ENCODE measurements around the gene ZSCAN25.
"Not testable (repeated sequence)": the region's sequence is repeated elsewhere in the genome, so short reads cannot be mapped to it uniquely, and the experiment has no call there.

ZSCAN25 gene

DNA sequence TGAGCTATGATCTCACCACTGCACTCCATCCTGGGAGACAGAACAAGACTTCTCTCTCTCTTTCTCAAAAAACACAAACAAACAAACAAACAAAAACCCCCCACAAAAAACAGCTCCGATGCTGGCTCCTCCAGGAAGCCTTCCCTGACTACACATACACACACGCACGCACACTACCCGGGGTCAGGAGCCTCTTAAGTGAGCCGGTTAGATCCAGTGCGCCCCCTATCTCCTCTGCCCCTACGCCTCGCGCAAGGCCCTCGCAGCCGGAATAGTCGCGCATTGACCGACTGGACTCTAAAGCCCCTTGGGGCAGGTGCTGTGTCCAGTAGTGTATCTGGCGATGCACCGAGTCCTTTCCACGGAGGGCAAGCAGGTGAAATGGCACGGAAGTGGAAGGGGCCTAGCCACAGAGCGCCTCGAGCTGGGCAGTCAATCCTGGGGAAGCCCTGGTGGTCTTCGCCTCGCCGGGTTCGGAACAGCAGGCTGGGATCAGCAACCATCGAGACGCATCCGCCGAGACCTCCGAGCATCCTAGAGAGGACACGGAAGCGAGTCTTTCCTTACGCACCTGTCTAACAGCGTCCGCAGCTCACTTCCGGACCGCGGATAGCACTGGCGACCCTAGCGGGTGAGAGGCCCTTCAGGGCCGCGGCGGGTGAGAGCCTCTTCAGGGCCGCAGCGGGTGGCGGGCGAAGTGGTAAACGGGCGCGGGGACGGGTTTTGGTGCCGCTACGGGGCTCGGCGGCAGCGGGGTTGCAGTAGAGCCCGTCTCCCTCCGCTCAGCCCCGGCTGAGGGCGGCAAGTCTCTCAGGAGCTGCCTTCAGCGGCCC, at the start of gene ZSCAN25:
ZSCAN25 (plus strand) TSS at position 588 of the 833 bp plus-strand sequence. CDS start 2,661 bp downstream, outside the sequence.
- H3K4me3 ChIP-seq (ENCODE audit: low read depth, low read length) = peak within 1 kb of the TSS; percentile 92
- peak; percentile 98 for DNase-seq (ENCODE audit: low read depth)
- TF ChIP-seq, protein P1, sequence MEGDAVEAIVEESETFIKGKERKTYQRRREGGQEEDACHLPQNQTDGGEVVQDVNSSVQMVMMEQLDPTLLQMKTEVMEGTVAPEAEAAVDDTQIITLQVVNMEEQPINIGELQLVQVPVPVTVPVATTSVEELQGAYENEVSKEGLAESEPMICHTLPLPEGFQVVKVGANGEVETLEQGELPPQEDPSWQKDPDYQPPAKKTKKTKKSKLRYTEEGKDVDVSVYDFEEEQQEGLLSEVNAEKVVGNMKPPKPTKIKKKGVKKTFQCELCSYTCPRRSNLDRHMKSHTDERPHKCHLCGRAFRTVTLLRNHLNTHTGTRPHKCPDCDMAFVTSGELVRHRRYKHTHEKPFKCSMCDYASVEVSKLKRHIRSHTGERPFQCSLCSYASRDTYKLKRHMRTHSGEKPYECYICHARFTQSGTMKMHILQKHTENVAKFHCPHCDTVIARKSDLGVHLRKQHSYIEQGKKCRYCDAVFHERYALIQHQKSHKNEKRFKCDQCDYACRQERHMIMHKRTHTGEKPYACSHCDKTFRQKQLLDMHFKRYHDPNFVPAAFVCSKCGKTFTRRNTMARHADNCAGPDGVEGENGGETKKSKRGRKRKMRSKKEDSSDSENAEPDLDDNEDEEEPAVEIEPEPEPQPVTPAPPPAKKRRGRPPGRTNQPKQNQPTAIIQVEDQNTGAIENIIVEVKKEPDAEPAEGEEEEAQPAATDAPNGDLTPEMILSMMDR (IDR thresholded peaks at IDR 0.05; ENCODE audit: low read depth, low read length) = peak; percentile 77
- TF ChIP-seq POLR2A (IDR thresholded peaks at IDR 0.05; ENCODE audit: extremely low read depth, insufficient read length) (peak; percentile 90), MYC (IDR thresholded peaks at IDR 0.05; ENCODE audit: low read depth, low read length) (peak; percentile 50; the same call in 1 of the 2 replicates)
- TF ChIP-seq, protein P2, sequence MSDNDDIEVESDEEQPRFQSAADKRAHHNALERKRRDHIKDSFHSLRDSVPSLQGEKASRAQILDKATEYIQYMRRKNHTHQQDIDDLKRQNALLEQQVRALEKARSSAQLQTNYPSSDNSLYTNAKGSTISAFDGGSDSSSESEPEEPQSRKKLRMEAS (IDR thresholded peaks at IDR 0.05; ENCODE audit: low read depth, low read length) = peak; percentile 76

DNA sequence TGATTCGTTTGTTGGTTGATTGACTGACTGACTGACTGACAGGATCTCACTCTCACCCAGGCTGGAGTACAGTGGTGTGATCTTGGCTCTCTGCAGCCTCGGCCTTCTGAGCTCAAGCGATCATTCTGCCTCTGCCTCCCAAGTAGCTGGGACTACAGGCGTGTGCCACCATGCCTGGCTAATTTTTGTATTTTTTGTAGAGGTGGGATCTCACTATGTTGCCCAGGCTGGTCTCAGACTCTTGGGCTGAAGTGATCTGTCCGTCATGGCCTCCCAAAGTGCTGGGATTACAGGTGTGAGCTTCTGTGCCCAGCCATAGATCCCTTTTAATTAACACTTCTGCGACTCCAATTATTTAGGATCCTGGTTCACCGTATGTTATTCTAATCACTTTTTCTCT, 48.0 kb upstream of the ZSCAN25 start:
- H3K4me3 ChIP-seq (ENCODE audit: low read depth, low read length); DNase-seq (ENCODE audit: low read depth): not testable (repeated sequence)

DNA sequence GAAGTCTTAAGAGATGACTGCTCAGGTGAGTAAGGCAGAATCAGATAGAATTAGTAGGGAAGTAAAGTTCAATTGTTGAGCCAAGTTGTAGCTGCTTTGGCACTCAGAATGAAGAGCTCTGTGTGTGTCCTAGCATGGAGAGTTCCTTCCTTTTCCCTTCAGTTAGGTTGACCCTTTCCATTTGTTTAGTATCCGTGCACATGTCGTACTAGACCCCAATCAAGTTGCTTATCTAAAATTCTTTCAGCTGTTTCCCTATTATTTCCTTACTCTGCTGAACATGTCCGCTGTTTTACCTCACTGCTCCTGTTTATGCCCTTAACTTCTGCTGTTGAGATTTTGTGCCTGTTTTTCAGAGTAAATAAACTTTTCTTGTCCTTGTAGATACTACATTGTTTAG, 45.0 kb upstream of the ZSCAN25 start:
- no peak for DNase-seq (ENCODE audit: low read depth)
- TF ChIP-seq, protein P1 (IDR thresholded peaks at IDR 0.05; ENCODE audit: low read depth, low read length) = no peak
- TF ChIP-seq, protein P2 (IDR thresholded peaks at IDR 0.05; ENCODE audit: low read depth, low read length) = no peak
- no peak for TF ChIP-seq POLR2A (IDR thresholded peaks at IDR 0.05; ENCODE audit: extremely low read depth, insufficient read length)
- H3K4me3 ChIP-seq (ENCODE audit: low read depth, low read length) = no peak overlapping the region

DNA sequence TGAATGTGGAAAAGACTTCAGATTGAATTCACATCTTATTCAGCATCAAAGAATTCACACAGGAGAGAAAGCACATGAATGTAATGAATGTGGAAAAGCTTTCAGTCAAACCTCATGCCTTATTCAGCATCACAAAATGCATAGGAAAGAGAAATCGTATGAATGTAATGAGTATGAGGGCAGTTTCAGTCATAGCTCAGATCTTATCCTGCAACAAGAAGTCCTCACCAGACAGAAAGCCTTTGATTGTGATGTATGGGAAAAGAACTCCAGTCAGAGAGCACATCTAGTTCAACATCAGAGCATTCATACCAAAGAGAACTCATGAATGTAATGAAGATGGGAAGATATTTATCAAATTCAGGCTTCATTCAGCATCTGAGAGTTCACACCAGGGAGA, 43.5 kb upstream of the ZSCAN25 start:
- TF ChIP-seq, protein P1 (IDR thresholded peaks at IDR 0.05; ENCODE audit: low read depth, low read length) = no peak
- TF ChIP-seq MYC (IDR thresholded peaks at IDR 0.05; ENCODE audit: low read depth, low read length) (no peak), POLR2A (IDR thresholded peaks at IDR 0.05; ENCODE audit: extremely low read depth, insufficient read length) (no peak)
- TF ChIP-seq, protein P2 (IDR thresholded peaks at IDR 0.05; ENCODE audit: low read depth, low read length) = no peak
- H3K4me3 ChIP-seq (ENCODE audit: low read depth, low read length) = no peak overlapping the region
- no peak for DNase-seq (ENCODE audit: low read depth)

DNA sequence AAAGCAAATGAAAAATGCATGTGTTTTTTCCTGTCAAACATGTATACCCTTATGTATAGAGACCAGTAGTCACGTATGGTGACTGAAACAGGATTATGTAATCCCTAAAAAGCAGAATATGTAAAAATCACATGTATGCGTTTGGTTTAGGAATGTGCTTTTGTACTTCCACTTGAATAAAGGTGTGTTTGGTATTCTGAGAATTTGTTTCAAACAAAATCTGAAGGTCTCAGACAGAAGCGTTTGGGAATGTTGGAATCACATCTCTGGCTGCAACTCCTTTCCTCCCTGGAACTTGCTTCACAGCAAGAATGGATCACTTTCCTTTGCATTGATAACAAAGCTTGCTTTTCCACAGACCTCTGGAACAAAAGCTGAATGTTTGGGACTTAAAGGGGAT, 40.5 kb upstream of the ZSCAN25 start:
- no peak overlapping the region for H3K4me3 ChIP-seq (ENCODE audit: low read depth, low read length)
- no peak for DNase-seq (ENCODE audit: low read depth)
- TF ChIP-seq MYC (IDR thresholded peaks at IDR 0.05; ENCODE audit: low read depth, low read length) (no peak), POLR2A (IDR thresholded peaks at IDR 0.05; ENCODE audit: extremely low read depth, insufficient read length) (no peak)
- TF ChIP-seq, protein P1 (IDR thresholded peaks at IDR 0.05; ENCODE audit: low read depth, low read length) = no peak
- TF ChIP-seq, protein P2 (IDR thresholded peaks at IDR 0.05; ENCODE audit: low read depth, low read length) = no peak

DNA sequence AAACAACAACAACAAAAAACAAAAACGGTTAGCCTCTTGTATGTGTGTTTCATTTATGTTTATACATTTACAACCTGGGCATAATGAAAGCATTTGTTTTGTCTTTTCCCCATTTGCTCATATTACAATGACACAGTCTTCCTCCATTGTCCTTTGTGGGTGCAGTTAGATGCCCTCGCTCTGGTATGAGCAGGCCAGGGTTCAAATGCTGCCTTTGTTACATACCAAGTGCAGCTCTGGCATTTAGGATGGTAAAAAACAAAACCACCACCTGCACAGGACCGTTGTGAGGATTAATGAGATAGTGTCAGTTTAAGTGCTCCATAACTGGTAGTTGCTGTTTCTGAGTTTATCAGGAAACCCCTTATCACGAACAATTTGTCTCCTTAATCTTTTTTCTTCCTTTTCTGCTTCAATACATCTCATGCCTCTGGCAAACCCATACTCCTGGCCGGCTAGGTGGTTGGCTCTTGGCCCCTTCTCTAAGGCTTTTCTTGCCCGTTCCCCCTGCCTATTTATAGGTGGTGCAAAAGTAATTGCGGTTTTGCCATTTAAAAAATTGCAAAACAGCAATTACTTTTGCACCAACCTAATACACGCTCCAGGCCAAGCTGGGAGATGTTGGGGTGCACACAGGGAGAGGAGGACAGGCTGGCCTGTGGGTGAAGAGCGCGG, 37.3 kb upstream of the ZSCAN25 start:
- no peak for DNase-seq (ENCODE audit: low read depth)
- TF ChIP-seq, protein P2 (IDR thresholded peaks at IDR 0.05; ENCODE audit: low read depth, low read length) = no peak
- TF ChIP-seq MYC (IDR thresholded peaks at IDR 0.05; ENCODE audit: low read depth, low read length) (no peak), POLR2A (IDR thresholded peaks at IDR 0.05; ENCODE audit: extremely low read depth, insufficient read length) (no peak)
- TF ChIP-seq, protein P1 (IDR thresholded peaks at IDR 0.05; ENCODE audit: low read depth, low read length) = no peak
- no peak overlapping the region for H3K4me3 ChIP-seq (ENCODE audit: low read depth, low read length)

Data from NB4 (cell line).